ENCODE results near the gene SYNGR3.
"Not testable (repeated sequence)": the region's sequence is repeated elsewhere in the genome, so short reads cannot be mapped to it uniquely, and the experiment has no call there.

SYNGR3 gene

GRCh38 chr16:2031081-2031577, 41.4 kb downstream of the SYNGR3 start:
- H3K4me1 ChIP-seq (ENCODE audit: control insufficient read depth, low read length), result peaks cover 7% of the 10 kb centered on the region; the same call in 1 of the 2 replicates
- no peak overlapping the region for H3K4me2 ChIP-seq (ENCODE audit: low read length)
- H3K4me3 ChIP-seq (ENCODE audit: low read length), result no peak overlapping the region
- H4K20me1 ChIP-seq (ENCODE audit: control insufficient read depth, insufficient read depth, low read depth, low read length), result no peaks in the 10 kb centered on the region; the same call in 1 of the 2 replicates
- no peak overlapping the region for H3K27ac ChIP-seq (ENCODE audit: low read depth, low read length)
- TF ChIP-seq CTCF (IDR thresholded peaks at IDR 0.05; ENCODE audit: low read depth, low read length, poor library complexity, severe bottlenecking), result no peak
- TF ChIP-seq EZH2phosphoT487 (IDR thresholded peaks at IDR 0.05; ENCODE audit: borderline replicate concordance, low read length), result no peak
- H3K79me2 ChIP-seq (ENCODE audit: control insufficient read depth, low read length), result no peaks in the 10 kb centered on the region
- no peaks in the 10 kb centered on the region for H3F3A ChIP-seq (ENCODE audit: control insufficient read depth, insufficient read depth)
- H3K27me3 ChIP-seq (ENCODE audit: control insufficient read depth, low read length), result peaks cover 52% of the 10 kb centered on the region
- no peaks in the 10 kb centered on the region for H3K36me3 ChIP-seq (ENCODE audit: control insufficient read depth, low read length)
- H3K9me2 ChIP-seq (replicated peaks; ENCODE audit: control insufficient read depth, low read length), result no peaks in the 10 kb centered on the region
- H3K9me3 ChIP-seq (ENCODE audit: control insufficient read depth, insufficient read depth, low read length), result no peaks in the 10 kb centered on the region

GRCh38 chr16:2032285-2033056, 42.7 kb downstream of the SYNGR3 start:
- Histone ChIP-seq H3K27me3 (ENCODE audit: control insufficient read depth, low read length) (peaks cover 42% of the 10 kb centered on the region), H3K36me3 (ENCODE audit: control insufficient read depth, low read length) (no peaks in the 10 kb centered on the region), H3K4me2 (ENCODE audit: low read length) (no peak overlapping the region), H3K9me3 (ENCODE audit: control insufficient read depth, insufficient read depth, low read length) (no peaks in the 10 kb centered on the region), H3K4me1 (ENCODE audit: control insufficient read depth, low read length) (peaks cover 2% of the 10 kb centered on the region; the same call in 1 of the 2 replicates), H3F3A (ENCODE audit: control insufficient read depth, insufficient read depth) (no peaks in the 10 kb centered on the region), H3K9me2 (replicated peaks; ENCODE audit: control insufficient read depth, low read length) (no peaks in the 10 kb centered on the region), H3K27ac (ENCODE audit: low read depth, low read length) (no peak overlapping the region), H3K4me3 (ENCODE audit: low read length) (no peak overlapping the region), H4K20me1 (ENCODE audit: control insufficient read depth, insufficient read depth, low read depth, low read length) (no peaks in the 10 kb centered on the region; the same call in 1 of the 2 replicates), H3K79me2 (ENCODE audit: control insufficient read depth, low read length) (no peaks in the 10 kb centered on the region)
- no peak for TF ChIP-seq EZH2phosphoT487 (IDR thresholded peaks at IDR 0.05; ENCODE audit: borderline replicate concordance, low read length)
- TF ChIP-seq CTCF (IDR thresholded peaks at IDR 0.05; ENCODE audit: low read depth, low read length, poor library complexity, severe bottlenecking), result no peak

- Histone ChIP-seq H3K4me2 (ENCODE audit: low read length) (no peak overlapping the region), H3K36me3 (ENCODE audit: control insufficient read depth, low read length) (no peaks in the 10 kb centered on the region), H3K9me2 (replicated peaks; ENCODE audit: control insufficient read depth, low read length) (no peaks in the 10 kb centered on the region), H3K9me3 (ENCODE audit: control insufficient read depth, insufficient read depth, low read length) (no peaks in the 10 kb centered on the region), H4K20me1 (ENCODE audit: control insufficient read depth, insufficient read depth, low read depth, low read length) (no peaks in the 10 kb centered on the region), H3K4me1 (ENCODE audit: control insufficient read depth, low read length) (no peaks in the 10 kb centered on the region), H3K27ac (ENCODE audit: low read depth, low read length) (no peak overlapping the region), H3K79me2 (ENCODE audit: control insufficient read depth, low read length) (no peaks in the 10 kb centered on the region), H3K27me3 (ENCODE audit: control insufficient read depth, low read length) (peaks cover 34% of the 10 kb centered on the region), H3F3A (ENCODE audit: control insufficient read depth, insufficient read depth) (no peaks in the 10 kb centered on the region), H3K4me3 (ENCODE audit: low read length) (no peak overlapping the region)
- TF ChIP-seq EZH2phosphoT487 (IDR thresholded peaks at IDR 0.05; ENCODE audit: borderline replicate concordance, low read length) (no peak), CTCF (IDR thresholded peaks at IDR 0.05; ENCODE audit: low read depth, low read length, poor library complexity, severe bottlenecking) (no peak)
Observed at GRCh38 chr16:2033057-2033908, 43.5 kb downstream of the SYNGR3 start.

GRCh38 chr16:2033909-2034695, 44.3 kb downstream of the SYNGR3 start:
- not testable (repeated sequence) for H3K4me3 ChIP-seq (ENCODE audit: low read length); H3F3A ChIP-seq (ENCODE audit: control insufficient read depth, insufficient read depth); H3K36me3 ChIP-seq (ENCODE audit: control insufficient read depth, low read length); H3K4me1 ChIP-seq (ENCODE audit: control insufficient read depth, low read length); H3K4me2 ChIP-seq (ENCODE audit: low read length); H3K79me2 ChIP-seq (ENCODE audit: control insufficient read depth, low read length); H3K9me2 ChIP-seq (replicated peaks; ENCODE audit: control insufficient read depth, low read length); H3K27ac ChIP-seq (ENCODE audit: low read depth, low read length); H4K20me1 ChIP-seq (ENCODE audit: control insufficient read depth, insufficient read depth, low read depth, low read length); H3K9me3 ChIP-seq (ENCODE audit: control insufficient read depth, insufficient read depth, low read length)
- H3K27me3 ChIP-seq (ENCODE audit: control insufficient read depth, low read length), result peaks cover 26% of the 10 kb centered on the region
